HG03354 (cell line): ENCODE data around the gene AKAP4.

ENCODE experiments used
- ATAC-seq: cut with Tn5 transposase; IDR thresholded peaks from one replicate; pipeline ENCODE4 v1.9.1; 2021; ENCODE audit warnings: mild to moderate bottlenecking; ENCODE audit not compliant: unreplicated experiment, poor library complexity, severe bottlenecking

Gene AKAP4

GRCh38 chrX:50200907-50201306, at the start of gene AKAP4:
Gene AKAP4, minus strand, starts transcription at chrX:50201007. Its CDS starts 118 bp downstream, at chrX:50200889.
- ATAC-seq: no peak

GRCh38 chrX:50211510-50211909, 10.7 kb upstream of the AKAP4 start:
- ATAC-seq: no peak

- ATAC-seq: no peak
These were observed 5.9 kb upstream of the AKAP4 start for GRCh38 chrX:50206753-50207152.

GRCh38 chrX:50204364-50204899, 3.6 kb upstream of the AKAP4 start, which contains the start of gene CCNB3:
Gene CCNB3, plus strand, starts transcription at chrX:50204765. Its CDS starts 80,399 bp downstream, at chrX:50285164.
- peak; percentile 99 for ATAC-seq

- ATAC-seq: no peak
These were observed 1.7 kb upstream of the AKAP4 start for GRCh38 chrX:50202539-50202938.

- ATAC-seq: no peak
These were observed 2.5 kb downstream of the AKAP4 start for GRCh38 chrX:50198348-50198747.

GRCh38 chrX:50188859-50189600, 11.8 kb downstream of the AKAP4 start:
- ATAC-seq: no peak

GRCh38 chrX:50183891-50184290, 16.9 kb downstream of the AKAP4 start:
- ATAC-seq: no peak

GRCh38 chrX:50180073-50180940, 20.5 kb downstream of the AKAP4 start:
- no peak for ATAC-seq

- ATAC-seq: no peak
These were observed 31.1 kb downstream of the AKAP4 start for GRCh38 chrX:50169717-50170116.

GRCh38 chrX:50168241-50168687, 32.5 kb downstream of the AKAP4 start:
- ATAC-seq: peak; percentile 57

- ATAC-seq: no peak
These were observed 33.4 kb downstream of the AKAP4 start for GRCh38 chrX:50167366-50167765.

GRCh38 chrX:50165727-50166126, 35.1 kb downstream of the AKAP4 start:
- ATAC-seq: no peak

GRCh38 chrX:50161127-50161526, 39.7 kb downstream of the AKAP4 start:
- ATAC-seq: no peak

- no peak for ATAC-seq
These were observed 42.2 kb downstream of the AKAP4 start for GRCh38 chrX:50158593-50158992.

- ATAC-seq: no peak
These were observed 43.2 kb downstream of the AKAP4 start for GRCh38 chrX:50157545-50158135.

- ATAC-seq: no peak
These were observed 46.4 kb downstream of the AKAP4 start for GRCh38 chrX:50154429-50154828.

GRCh38 chrX:50152456-50152855, 48.4 kb downstream of the AKAP4 start:
- ATAC-seq: no peak

- no peak for ATAC-seq
These were observed 52.8 kb downstream of the AKAP4 start for GRCh38 chrX:50147972-50148371.
